Limb (tissue), 2 donors: ENCODE results near the gene NUBP1.
"Not testable (repeated sequence)": the region's sequence is repeated elsewhere in the genome, so short reads cannot be mapped to it uniquely, and the experiment has no call there.

Source experiments
- DNase-seq, 2 donors: peaks; one replicate each; pipeline ENCODE4 v3.0.0-alpha.2; 2016; ENCODE audit errors: extremely low spot score in 2 of 2

The NUBP1 gene

GRCh38 chr16:10751291-10751697, 7.7 kb downstream of the NUBP1 start:
- no peak for DNase-seq

GRCh38 chr16:10752843-10753523, 9.3 kb downstream of the NUBP1 start:
- no peak for DNase-seq

GRCh38 chr16:10753670-10754069, 10.0 kb downstream of the NUBP1 start:
- no peak for DNase-seq

GRCh38 chr16:10754941-10755340, 11.3 kb downstream of the NUBP1 start:
- no peak for DNase-seq

- DNase-seq = no peak
Observed at GRCh38 chr16:10756574-10756973, 12.9 kb downstream of the NUBP1 start.

- DNase-seq = no peak
Observed at GRCh38 chr16:10760858-10761257, 17.2 kb downstream of the NUBP1 start.

GRCh38 chr16:10761373-10761772, 17.7 kb downstream of the NUBP1 start:
- DNase-seq = no peak

- no peak for DNase-seq
Observed at GRCh38 chr16:10762336-10763016, 18.8 kb downstream of the NUBP1 start.

- no peak for DNase-seq
Observed at GRCh38 chr16:10763456-10763855, 19.8 kb downstream of the NUBP1 start.

- no peak for DNase-seq
Observed at GRCh38 chr16:10765772-10766171, 22.1 kb downstream of the NUBP1 start.

- no peak for DNase-seq
Observed at GRCh38 chr16:10767127-10767526, 23.5 kb downstream of the NUBP1 start.

GRCh38 chr16:10769381-10769780, 25.7 kb downstream of the NUBP1 start:
- no peak for DNase-seq

GRCh38 chr16:10770907-10771306, 27.3 kb downstream of the NUBP1 start:
- DNase-seq = no peak

- DNase-seq = no peak
Observed at GRCh38 chr16:10776280-10776679, 32.6 kb downstream of the NUBP1 start.

GRCh38 chr16:10776923-10777322, 33.3 kb downstream of the NUBP1 start:
- DNase-seq = not testable (repeated sequence)

GRCh38 chr16:10777356-10777755, 33.7 kb downstream of the NUBP1 start:
- DNase-seq = no peak

- not testable (repeated sequence) for DNase-seq
Observed at GRCh38 chr16:10779908-10780307, 36.3 kb downstream of the NUBP1 start.

GRCh38 chr16:10780628-10781027, 37.0 kb downstream of the NUBP1 start:
- no peak for DNase-seq

GRCh38 chr16:10782628-10783027, 39.0 kb downstream of the NUBP1 start:
- DNase-seq = no peak

GRCh38 chr16:10787304-10787703, 43.7 kb downstream of the NUBP1 start:
- DNase-seq = no peak

- not testable (repeated sequence) for DNase-seq
Observed at GRCh38 chr16:10788630-10789029, 45.0 kb downstream of the NUBP1 start.

- DNase-seq = no peak
Observed at GRCh38 chr16:10791048-10791447, 47.4 kb downstream of the NUBP1 start.

GRCh38 chr16:10799736-10800135, 56.1 kb downstream of the NUBP1 start:
- DNase-seq = no peak
